GM12878 (cell line): Measurements from ENCODE around the gene SNCB. TPM values are rescaled to one million over a fixed set of nuclear protein-coding genes. Genes with fewer than 3 reads are reported as not detected.
A peak's percentile ranks its signal among the peaks of the same experiment; 100 is the strongest.

Source experiments
- BACH1 ChIP-seq: fragments of 450-650 bp; IDR thresholded peaks from 2 replicates; pipeline ENCODE4 v1.6.1; 2017; ENCODE audit warnings: mild to moderate bottlenecking, borderline replicate concordance
- FOXK2 ChIP-seq: fragments of 450-650 bp; IDR thresholded peaks from 2 replicates; pipeline ENCODE4 v1.6.1; 2017; ENCODE audit warnings: mild to moderate bottlenecking, moderate library complexity
- HDGF ChIP-seq: fragments of 450-650 bp; IDR thresholded peaks from 2 replicates; pipeline ENCODE4 v1.6.1; 2016; ENCODE audit warnings: antibody characterized with exemption
- KDM1A ChIP-seq: fragments of 200-600 bp; sonication (generic); IDR thresholded peaks from 2 replicates; pipeline ENCODE4 v1.6.1; 2016; ENCODE audit warnings: borderline replicate concordance
- NFXL1 ChIP-seq: fragments of 450-650 bp; IDR thresholded peaks from 2 replicates; pipeline ENCODE4 v1.6.1; 2017; ENCODE audit warnings: antibody characterized with exemption, mild to moderate bottlenecking, borderline replicate concordance
- NR2C2 ChIP-seq: IDR thresholded peaks from 2 replicates; pipeline ENCODE4 v1.6.1; 2011; ENCODE audit warnings: borderline replicate concordance, low read depth; ENCODE audit not compliant: control insufficient read depth, insufficient read length
- PML ChIP-seq: IDR thresholded peaks from 2 replicates; pipeline ENCODE4 v1.6.1; 2012; ENCODE audit warnings: low read length, inconsistent platforms
- POU2F2 ChIP-seq: IDR thresholded peaks from 3 replicates; pipeline ENCODE4 v1.6.1; 2011; ENCODE audit warnings: low read depth, mild to moderate bottlenecking, low read length, borderline replicate concordance
- RCOR1 ChIP-seq: conservative IDR thresholded peaks from 2 replicates; pipeline ENCODE4 v1.6.1; 2012; ENCODE audit warnings: low read depth, low read length, improper control_type of control experiment
- SUPT20H ChIP-seq: IDR thresholded peaks from 2 replicates; pipeline ENCODE4 v1.6.1; 2011; ENCODE audit warnings: low read depth, mild to moderate bottlenecking, low read length, moderate library complexity, borderline replicate concordance; ENCODE audit not compliant: control insufficient read depth
- SUZ12 ChIP-seq: fragments of 200-600 bp; sonication (generic); IDR thresholded peaks from one replicate; pipeline ENCODE4 v1.6.1; 2018; ENCODE audit warnings: antibody characterized with exemption, mild to moderate bottlenecking; ENCODE audit not compliant: unreplicated experiment
- TCF12 ChIP-seq: IDR thresholded peaks from 2 replicates; pipeline ENCODE4 v1.6.1; 2011; ENCODE audit warnings: low read depth, mild to moderate bottlenecking, low read length
- YY1 ChIP-seq: IDR thresholded peaks from 2 replicates; pipeline ENCODE4 v1.6.1; 2011; ENCODE audit warnings: low read depth, mild to moderate bottlenecking, low read length
- ZNF622 ChIP-seq: fragments of 450-650 bp; IDR thresholded peaks from 2 replicates; pipeline ENCODE4 v1.6.1; 2017; ENCODE audit warnings: mild to moderate bottlenecking, inconsistent platforms
- polyA plus RNA-seq, 11 experiments: library from polyadenylated mRNA; depleted of rRNA in 4 of 11; unstranded in 6 of 11; stranded (reverse) in 5 of 11; fragments of >200 nt; fragmentation: Nextera tagmentation in 4 of 11; fragmentation: Illumina TruSeq in 1 of 11; extraction: Ambion mirVana in 4 of 11; extraction: Trizol in 1 of 11; gene quantifications; 1 replicate in 1 of 11; 2 replicates in 10 of 11; pipeline versions ENCODE4 v1.2.1 to v1.2.3, GENCODE V29; 2011 to 2016; ENCODE audit warnings: inconsistent platforms in 2 of 11, missing spikeins in 2 of 11, low read depth in 1 of 11
- total RNA-seq, 4 experiments: library from RNA; depleted of rRNA in 3 of 4; stranded (reverse); fragments of >200 nt in 3 of 4; fragmentation: Illumina TruSeq in 1 of 4; extraction: Trizol in 1 of 4; gene quantifications; 2 replicates each; pipeline versions ENCODE4 v1.2.1 to v1.2.3, GENCODE V29; 2013 to 2021
- TF ChIP-seq, protein P1 (sequence below): fragments of 450-650 bp; IDR thresholded peaks from 2 replicates; pipeline ENCODE4 v1.6.1; 2018; ENCODE audit warnings: mild to moderate bottlenecking, low read depth, moderate library complexity; ENCODE audit not compliant: partially characterized antibody
- TF ChIP-seq, protein P2 (sequence below): fragments of 450-650 bp; IDR thresholded peaks from 2 replicates; pipeline ENCODE4 v1.6.1; 2017; ENCODE audit warnings: mild to moderate bottlenecking, moderate library complexity
- TF ChIP-seq, protein P3 (sequence below): fragments of 450-650 bp; IDR thresholded peaks from 2 replicates; pipeline ENCODE4 v1.6.1; 2014; ENCODE audit warnings: mild to moderate bottlenecking
- TF ChIP-seq, protein P4 (sequence below): fragments of 450-650 bp; IDR thresholded peaks from 2 replicates; pipeline ENCODE4 v1.6.1; 2017; ENCODE audit warnings: mild to moderate bottlenecking
- TF ChIP-seq, protein P5 (sequence below): IDR thresholded peaks from 2 replicates; pipeline ENCODE4 v1.6.1; 2011; ENCODE audit warnings: mild to moderate bottlenecking, low read depth, low read length, moderate library complexity; ENCODE audit not compliant: insufficient replicate concordance

SNCB gene
- total and polyA plus RNA-seq, 10 of the 15 experiments (the other 5 are each of a cell fraction or from before 2014, with no cell fraction given) = 0.75 TPM; not detected in 9

DNA sequence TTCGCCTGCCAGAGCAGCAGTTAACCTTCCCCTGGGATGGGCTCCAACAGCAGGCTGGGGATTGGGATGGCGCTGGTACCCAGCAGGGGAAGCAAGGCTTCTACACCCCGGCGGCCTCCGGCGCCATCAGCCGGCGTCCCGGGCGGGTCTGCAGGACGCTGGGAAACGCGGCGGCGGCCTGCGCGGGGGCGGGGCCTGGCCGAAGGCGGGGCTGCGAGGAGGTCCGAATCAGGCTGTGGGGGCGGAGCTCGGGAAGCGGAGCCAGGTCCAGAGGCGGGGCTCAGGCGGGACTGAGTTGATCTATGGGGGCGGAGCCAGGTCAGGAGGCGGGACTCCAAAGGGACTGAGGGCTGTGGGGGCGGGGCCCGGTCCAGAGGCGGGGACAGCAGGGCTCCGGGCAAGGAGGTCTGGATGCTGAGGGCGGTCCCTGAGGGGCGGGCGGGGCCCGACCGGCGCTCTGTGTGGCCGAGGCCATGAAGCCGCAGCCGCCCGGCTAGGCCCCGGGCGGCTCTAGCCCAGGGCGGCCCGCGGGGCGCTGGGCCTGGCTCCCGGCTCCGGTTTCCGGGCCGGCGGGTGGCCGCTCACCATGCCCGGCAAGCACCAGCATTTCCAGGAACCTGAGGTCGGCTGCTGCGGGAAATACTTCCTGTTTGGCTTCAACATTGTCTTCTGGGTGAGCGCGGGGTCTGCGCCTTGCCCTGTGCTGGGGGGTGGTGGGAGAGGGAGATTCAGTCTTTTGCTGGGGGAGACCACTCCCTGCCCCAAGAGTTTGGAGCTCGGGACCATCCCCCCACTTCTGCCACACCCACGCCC, 16.9 kb upstream of the SNCB start, which contains the start of gene TSPAN17 (continued):
- TF ChIP-seq, protein P1, sequence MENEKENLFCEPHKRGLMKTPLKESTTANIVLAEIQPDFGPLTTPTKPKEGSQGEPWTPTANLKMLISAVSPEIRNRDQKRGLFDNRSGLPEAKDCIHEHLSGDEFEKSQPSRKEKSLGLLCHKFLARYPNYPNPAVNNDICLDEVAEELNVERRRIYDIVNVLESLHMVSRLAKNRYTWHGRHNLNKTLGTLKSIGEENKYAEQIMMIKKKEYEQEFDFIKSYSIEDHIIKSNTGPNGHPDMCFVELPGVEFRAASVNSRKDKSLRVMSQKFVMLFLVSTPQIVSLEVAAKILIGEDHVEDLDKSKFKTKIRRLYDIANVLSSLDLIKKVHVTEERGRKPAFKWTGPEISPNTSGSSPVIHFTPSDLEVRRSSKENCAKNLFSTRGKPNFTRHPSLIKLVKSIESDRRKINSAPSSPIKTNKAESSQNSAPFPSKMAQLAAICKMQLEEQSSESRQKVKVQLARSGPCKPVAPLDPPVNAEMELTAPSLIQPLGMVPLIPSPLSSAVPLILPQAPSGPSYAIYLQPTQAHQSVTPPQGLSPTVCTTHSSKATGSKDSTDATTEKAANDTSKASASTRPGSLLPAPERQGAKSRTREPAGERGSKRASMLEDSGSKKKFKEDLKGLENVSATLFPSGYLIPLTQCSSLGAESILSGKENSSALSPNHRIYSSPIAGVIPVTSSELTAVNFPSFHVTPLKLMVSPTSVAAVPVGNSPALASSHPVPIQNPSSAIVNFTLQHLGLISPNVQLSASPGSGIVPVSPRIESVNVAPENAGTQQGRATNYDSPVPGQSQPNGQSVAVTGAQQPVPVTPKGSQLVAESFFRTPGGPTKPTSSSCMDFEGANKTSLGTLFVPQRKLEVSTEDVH = no peak
- TF ChIP-seq, protein P2, sequence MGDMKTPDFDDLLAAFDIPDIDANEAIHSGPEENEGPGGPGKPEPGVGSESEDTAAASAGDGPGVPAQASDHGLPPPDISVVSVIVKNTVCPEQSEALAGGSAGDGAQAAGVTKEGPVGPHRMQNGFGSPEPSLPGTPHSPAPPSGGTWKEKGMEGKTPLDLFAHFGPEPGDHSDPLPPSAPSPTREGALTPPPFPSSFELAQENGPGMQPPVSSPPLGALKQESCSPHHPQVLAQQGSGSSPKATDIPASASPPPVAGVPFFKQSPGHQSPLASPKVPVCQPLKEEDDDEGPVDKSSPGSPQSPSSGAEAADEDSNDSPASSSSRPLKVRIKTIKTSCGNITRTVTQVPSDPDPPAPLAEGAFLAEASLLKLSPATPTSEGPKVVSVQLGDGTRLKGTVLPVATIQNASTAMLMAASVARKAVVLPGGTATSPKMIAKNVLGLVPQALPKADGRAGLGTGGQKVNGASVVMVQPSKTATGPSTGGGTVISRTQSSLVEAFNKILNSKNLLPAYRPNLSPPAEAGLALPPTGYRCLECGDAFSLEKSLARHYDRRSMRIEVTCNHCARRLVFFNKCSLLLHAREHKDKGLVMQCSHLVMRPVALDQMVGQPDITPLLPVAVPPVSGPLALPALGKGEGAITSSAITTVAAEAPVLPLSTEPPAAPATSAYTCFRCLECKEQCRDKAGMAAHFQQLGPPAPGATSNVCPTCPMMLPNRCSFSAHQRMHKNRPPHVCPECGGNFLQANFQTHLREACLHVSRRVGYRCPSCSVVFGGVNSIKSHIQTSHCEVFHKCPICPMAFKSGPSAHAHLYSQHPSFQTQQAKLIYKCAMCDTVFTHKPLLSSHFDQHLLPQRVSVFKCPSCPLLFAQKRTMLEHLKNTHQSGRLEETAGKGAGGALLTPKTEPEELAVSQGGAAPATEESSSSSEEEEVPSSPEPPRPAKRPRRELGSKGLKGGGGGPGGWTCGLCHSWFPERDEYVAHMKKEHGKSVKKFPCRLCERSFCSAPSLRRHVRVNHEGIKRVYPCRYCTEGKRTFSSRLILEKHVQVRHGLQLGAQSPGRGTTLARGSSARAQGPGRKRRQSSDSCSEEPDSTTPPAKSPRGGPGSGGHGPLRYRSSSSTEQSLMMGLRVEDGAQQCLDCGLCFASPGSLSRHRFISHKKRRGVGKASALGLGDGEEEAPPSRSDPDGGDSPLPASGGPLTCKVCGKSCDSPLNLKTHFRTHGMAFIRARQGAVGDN = no peak; the same call in 1 of the 2 replicates
- TF ChIP-seq SUZ12 (no peak), NR2C2 (no peak), BACH1 (peak; percentile 68), POU2F2 (peak; percentile 77; the same call in 2 of the 3 replicates), KDM1A (no peak), ZNF622 (no peak), SUPT20H (no peak), NFXL1 (no peak), FOXK2 (no peak), PML (peak; percentile 44; the same call in 1 of the 2 replicates), TCF12 (no peak), HDGF (peak; percentile 94), YY1 (peak; percentile 91), RCOR1 (no peak)
- TF ChIP-seq, protein P3, sequence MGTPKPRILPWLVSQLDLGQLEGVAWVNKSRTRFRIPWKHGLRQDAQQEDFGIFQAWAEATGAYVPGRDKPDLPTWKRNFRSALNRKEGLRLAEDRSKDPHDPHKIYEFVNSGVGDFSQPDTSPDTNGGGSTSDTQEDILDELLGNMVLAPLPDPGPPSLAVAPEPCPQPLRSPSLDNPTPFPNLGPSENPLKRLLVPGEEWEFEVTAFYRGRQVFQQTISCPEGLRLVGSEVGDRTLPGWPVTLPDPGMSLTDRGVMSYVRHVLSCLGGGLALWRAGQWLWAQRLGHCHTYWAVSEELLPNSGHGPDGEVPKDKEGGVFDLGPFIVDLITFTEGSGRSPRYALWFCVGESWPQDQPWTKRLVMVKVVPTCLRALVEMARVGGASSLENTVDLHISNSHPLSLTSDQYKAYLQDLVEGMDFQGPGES = no peak
- TF ChIP-seq, protein P4, sequence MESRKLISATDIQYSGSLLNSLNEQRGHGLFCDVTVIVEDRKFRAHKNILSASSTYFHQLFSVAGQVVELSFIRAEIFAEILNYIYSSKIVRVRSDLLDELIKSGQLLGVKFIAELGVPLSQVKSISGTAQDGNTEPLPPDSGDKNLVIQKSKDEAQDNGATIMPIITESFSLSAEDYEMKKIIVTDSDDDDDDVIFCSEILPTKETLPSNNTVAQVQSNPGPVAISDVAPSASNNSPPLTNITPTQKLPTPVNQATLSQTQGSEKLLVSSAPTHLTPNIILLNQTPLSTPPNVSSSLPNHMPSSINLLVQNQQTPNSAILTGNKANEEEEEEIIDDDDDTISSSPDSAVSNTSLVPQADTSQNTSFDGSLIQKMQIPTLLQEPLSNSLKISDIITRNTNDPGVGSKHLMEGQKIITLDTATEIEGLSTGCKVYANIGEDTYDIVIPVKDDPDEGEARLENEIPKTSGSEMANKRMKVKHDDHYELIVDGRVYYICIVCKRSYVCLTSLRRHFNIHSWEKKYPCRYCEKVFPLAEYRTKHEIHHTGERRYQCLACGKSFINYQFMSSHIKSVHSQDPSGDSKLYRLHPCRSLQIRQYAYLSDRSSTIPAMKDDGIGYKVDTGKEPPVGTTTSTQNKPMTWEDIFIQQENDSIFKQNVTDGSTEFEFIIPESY = no peak
- TF ChIP-seq, protein P5, sequence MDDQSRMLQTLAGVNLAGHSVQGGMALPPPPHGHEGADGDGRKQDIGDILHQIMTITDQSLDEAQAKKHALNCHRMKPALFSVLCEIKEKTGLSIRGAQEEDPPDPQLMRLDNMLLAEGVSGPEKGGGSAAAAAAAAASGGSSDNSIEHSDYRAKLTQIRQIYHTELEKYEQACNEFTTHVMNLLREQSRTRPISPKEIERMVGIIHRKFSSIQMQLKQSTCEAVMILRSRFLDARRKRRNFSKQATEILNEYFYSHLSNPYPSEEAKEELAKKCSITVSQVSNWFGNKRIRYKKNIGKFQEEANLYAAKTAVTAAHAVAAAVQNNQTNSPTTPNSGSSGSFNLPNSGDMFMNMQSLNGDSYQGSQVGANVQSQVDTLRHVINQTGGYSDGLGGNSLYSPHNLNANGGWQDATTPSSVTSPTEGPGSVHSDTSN = no peak
